ENCODE data around the gene TLDC2.

Gene TLDC2

DNA sequence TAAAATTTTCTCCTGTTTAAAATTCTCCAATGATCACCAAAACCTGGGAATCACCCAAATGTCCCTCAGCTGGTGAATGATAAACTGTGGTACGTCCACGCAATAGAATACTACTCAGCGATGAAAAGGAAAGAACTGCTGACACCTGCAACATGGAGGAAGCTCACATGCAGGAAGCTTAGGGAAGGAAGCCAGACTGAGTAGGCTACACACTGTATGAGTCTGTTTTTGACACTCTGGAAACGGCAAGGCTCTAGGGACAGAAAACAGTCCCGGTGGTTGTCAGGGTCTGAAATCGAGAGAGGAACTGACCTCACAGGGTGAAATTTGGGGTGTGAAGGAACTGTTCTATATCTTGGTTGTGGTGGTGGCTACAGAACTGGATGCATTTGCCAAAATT is 25.2 kb upstream of the TLDC2 start:
- DNase-seq = no peak

DNA sequence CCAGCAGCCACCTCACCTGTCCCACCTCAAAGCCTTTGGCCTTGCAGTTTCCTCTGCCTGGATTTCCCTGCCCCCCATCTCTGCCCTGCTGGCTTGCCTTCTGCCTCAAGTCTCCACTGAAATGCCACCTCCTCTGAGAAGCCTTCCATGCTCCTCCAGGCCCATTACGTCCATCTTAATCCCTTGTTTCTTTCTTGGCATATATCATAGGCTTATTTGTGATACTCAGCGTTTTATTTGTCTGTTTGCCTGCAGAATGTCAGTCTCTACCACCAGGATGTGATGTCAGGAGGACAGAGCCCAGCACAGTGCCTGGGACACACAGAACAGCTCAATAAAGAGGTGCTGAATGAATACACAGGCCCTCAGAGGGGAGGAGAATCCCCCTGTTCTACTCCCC is 24.4 kb upstream of the TLDC2 start:
- no peak for DNase-seq

GRCh38 chr20:36852187-36852586 is 23.8 kb upstream of the TLDC2 start:
- no peak for DNase-seq

DNA sequence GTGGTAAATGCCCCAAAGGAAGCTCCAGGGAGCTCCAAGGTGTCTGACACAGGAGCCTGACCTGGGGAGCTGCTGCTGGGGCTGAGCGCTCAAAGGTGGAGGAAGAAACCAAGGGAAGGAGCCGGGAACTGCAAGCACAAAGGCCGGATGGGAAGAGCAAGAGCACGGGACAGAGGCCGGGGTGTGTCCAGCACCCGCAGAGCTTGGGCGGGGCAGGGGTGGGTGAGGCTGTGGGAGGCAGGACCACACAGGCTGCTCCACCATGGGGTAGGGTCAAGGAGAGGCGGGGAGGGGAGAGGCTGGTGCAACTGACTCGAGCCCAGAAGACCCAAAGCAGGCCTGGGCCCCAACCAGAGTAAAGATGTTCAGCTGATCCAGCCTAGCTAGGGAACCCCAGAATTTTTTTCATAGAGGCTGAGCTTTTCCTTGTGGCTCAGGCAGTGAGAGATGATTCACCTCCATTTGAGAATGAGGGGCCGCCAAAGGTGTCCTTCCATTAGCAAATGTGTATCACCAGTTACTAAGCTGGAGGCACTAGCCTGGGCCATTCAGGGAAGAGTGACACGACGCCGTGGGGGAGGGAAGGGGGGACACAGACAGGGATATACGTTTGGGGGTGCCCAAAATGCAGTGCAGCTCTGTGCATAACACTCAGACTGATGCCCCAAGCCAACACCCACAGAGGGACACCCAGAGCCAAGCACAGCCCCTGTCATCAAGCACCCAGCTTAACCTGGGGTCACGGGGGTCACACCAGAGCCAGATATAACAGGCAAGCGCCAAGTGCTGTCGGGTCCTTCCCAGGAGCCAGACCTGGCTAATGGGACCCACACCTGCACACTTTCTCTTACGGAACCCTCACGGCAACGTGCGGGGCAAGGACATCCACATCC is 21.3 kb upstream of the TLDC2 start:
- DNase-seq = no peak

- DNase-seq = no peak
Observed at GRCh38 chr20:36855241-36855657, 20.7 kb upstream of the TLDC2 start.

DNA sequence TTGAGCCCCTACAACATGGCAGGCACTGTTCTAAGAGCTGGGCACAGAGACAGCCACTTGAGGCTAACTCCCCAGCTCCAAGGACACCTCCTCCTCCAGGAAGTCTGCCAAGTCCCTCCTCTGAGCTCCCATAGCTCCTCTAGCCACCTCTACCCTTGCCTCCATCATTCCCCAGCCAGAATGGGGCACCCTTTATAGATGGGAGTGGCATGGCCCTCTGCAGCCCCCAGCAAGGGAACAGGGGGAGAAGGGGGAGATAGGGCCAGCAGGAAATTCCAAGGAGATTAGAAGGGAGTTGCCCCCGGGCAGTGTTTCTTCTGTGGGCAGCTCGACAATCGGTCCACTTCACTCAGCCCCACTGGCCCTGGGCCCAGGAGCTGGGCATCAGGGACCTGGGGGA is 19.7 kb upstream of the TLDC2 start:
- DNase-seq = no peak

- DNase-seq = no peak
Observed at GRCh38 chr20:36856691-36857635, 19.0 kb upstream of the TLDC2 start.

DNA sequence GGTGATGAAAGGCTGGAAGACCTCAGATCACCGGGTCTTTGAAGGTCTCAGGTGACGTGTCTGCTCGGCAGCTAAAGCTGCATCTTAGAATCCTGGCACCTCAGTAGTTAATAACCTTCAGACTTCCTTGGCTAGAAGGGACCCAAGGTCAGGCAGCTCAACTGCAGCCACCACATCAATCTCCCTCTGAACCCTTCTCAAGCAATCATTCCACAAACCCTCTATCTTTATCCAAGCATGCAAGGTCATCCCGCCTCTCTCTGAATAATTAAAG is 16.7 kb upstream of the TLDC2 start:
- DNase-seq = no peak

DNA sequence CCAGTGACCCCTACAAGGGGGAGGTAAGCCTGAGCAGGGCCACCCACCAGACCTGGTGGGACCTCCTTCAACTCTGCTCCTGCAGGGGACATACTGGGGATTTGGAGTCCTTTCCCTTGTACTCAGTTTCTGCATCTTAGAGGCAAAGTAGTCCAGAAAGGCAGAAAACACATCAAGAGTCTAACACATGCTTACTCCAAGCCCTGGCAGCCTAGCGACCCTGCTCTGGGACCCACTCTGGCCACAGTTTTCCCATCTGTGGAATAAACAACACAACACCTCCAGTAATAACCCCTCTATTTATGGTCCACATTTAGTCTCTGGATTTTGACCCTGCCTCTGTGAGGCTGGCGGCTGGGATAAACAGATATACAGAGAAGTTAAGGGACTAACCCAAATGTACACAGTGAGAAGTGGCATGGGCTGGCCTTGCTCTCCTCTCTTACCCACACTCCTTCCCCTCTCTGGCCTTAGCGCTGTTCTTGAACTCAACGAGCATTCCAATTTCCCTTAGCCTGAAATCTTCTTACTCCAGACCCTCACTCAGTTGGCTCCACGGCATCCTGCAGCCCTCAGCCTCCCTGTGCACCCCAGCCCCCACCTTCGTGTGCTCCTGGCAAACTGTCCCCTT is 16.1 kb upstream of the TLDC2 start:
- DNase-seq = no peak

DNA sequence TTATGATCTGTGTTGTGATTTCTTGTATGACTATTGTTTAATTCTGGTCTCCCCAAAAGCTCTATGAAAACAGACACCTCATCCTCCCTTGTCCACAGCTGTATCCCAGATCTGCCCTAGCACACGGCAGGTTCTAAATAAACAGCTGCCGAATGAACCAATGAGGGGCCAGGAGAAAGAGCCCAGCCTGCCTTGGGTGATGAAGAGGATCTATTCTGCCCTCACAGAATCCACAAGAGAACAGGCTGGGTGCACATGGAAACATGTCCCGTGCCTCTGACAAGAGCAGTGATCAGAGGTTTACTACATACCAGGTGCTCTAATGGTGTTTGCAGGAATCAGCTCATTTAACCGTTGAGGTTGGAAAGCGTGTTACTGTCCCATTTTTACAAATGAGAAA is 15.6 kb upstream of the TLDC2 start:
- no peak for DNase-seq

DNA sequence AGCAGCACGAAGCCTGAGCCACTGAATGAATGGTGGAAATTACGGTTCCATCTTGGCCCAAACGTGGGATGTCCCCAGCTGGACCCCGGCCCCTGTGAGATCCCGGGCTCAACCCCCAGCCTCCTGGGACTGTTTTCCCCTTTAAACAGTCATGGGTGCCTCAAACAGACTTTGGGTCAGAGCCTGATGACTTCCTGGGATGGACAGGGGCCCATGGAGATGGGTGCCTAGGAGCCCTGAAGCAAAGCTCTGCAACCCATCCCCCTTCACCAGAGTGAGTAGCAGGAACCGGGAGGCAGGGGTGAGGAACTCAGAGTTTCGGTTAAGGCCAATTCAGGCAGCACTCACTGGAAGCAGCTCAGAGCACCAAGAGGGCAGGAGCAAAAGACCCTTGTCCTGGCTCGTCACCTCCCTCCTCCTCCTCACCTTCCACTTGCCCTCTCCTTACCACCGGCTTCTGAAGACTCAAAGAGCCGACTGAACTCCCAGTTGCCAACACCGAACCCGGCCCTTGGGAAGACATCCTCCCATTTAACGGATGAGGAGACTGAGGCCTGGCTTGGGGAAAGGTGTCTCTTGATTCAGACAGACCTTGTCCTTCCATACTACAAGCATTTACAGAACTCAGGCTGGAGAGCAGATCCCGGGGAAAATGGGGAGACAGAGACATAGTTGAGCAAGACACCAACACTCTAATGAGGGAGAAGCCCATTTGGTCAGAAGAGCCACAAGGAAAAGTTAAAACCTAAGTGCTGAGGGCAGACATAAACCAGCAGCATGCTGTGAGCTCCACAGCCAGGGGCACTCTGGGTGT is 14.9 kb upstream of the TLDC2 start:
- no peak for DNase-seq

GRCh38 chr20:36861625-36861874 is 14.4 kb upstream of the TLDC2 start:
- DNase-seq = no peak

DNA sequence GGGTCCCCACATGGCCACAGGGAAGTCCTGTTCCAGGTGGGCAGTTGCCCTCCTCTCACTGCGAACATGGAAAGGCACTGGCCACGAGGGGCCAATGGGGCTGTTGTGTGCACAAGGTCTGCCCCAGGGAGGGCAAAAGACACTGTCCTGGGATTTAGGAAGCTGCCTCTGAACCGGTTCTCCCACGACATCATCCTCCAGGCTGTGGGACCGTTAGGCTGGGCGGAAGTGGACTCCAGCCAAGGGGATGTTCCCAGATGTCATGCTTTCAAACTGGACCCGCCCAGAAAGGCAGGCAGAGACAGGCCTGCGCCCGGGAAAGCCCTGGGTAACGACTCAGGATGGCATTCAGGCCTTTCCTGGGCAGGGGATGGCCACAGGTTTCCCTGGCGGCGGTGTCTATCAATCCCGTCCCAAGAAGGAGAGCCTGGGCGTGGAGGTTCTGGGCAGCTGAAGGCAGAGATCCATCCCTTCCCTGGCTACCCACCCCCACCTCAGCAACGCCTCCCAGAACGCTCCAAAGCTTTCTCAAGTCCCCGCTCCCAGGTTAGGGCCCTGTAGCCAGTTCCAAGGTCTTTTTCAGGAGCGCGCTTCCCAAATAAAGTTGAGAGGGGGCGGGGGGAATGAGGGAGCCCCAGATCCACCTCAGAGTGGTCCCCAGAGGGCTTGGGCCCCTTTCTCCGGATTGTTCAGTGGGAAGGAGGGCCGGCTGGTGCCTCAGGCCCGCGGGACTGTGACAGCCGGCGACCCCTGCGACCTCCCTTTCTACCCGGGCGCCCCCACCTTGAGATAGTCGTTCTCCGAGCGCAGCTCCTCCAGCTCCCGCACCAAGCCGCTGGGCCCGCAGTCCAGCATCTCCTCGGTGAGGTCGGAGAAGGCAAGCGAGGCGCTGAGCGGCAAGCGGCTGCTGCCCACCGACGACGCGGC is 13.8 kb upstream of the TLDC2 start:
- peak; percentile 82 for DNase-seq

DNA sequence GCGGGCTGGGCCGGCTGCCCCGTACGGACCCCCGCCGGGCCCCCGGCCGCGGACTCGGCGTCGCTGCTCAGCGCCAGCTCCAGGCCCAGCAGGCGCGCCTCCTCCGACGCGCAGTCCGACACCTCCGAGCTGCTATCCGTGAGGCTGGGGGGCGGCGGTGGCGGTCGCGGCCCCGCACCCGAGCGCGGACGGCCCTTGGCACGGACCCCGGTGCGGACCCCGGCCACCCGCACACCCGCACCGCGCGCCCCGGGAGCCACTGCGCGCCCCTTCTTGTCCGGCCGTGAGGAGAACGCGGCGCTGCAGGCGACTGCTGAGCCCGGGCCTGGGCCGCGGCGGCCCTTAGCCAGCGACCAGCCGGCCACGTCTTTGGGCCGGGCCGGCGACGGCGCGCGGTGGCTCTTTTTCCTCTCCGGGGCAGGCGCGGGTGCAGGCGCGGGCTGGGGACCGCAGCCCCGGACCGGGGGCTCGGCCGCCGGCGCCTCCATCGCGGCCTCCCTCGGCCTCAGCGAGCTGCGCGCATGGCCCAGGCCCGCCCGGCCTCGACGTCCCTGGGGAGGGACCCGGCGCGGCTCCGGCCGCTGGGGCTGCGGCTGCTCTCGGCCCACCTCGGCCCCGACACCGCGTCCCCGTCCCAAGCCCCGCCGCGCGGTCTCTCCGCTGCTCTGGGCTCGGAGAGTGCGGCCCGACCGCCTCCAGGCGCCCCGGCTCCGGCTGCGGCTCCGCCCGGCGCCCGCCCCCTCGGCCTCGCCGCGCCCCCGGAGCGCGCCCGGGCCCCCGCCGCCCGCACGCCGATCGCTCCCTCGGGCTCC is 12.9 kb upstream of the TLDC2 start:
- DNase-seq = peak; percentile 55

GRCh38 chr20:36865076-36865860 is 10.7 kb upstream of the TLDC2 start:
- no peak for DNase-seq

- DNase-seq = no peak
Observed at GRCh38 chr20:36865861-36866149, 10.1 kb upstream of the TLDC2 start.

DNA sequence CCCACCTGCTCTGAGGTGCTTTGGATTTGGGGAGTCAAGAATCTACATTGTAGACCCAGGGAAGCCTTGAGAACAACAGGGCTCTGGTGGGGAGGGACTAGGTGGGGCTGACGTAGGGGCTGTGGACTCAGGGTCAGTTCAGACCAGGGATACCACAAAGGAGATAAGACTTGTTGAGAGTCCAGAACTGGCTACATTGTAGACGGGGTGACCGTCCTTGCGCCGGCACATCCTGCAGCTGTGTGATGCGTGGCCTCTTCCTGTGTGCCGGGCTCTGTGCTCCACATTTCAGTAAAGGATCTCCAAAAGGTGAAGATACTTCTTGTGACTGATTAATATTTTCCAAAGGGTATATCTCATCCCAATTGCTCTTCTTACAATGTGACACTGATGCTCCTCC is 9.8 kb upstream of the TLDC2 start:
- DNase-seq = no peak

DNA sequence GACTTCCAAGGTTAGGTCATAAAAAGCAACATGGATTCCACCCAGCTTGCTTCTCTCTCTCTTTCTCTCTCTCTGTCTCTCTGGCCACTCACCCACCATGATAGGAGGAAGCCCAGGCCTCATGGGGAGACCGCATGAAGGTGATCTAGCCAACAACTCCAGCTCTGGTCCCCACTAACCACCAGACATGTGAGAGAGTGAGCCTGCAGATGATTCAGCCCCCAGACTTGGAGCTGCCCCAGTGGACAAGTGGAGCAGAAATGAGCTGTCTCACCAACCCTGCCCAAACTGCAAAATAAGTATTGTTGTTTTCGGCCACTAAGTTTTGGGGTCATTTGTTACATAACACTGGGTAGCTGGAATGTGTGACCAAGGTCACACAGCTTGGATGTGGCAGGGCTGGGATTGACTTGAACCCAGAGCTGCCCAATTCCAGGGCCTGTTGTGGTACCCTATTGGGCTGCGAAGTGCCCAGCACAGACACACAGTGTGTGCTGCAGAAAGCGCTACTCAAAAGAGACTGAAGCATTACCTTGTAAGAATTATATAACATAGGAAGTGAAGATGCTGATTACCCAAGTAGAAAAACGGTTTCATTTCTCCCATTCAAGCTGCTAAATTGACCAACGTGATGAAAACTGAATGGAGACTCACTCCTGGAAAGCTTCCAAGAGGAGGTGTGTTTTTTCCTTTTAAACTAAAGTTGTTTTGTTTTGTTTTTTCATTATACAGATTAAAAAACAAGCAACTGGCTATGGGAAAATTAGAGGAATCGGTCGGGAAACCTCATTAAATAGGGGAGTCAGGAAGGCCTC is 9.1 kb upstream of the TLDC2 start:
- DNase-seq = no peak

Measured in eye (tissue), 1 donor.